Camera-type eye (tissue), 1 donor: ENCODE measurements around the gene TAL2. TPM values are rescaled to one million over a fixed set of nuclear protein-coding genes. Genes with fewer than 3 reads are reported as not detected.

Experiments used
- total RNA-seq: library from RNA; depleted of rRNA; stranded (reverse); fragments of >200 nt; gene quantifications from one replicate; pipeline ENCODE4 v1.2.3, GENCODE V29; 2014

TAL2 gene
- 12.0 TPM for total RNA-seq

GRCh38 chr9:105662184-105663104 lies at the start of gene TAL2:
TSS of gene TAL2 (plus strand) at chr9:105662457. CDS start at chr9:105662497, 40 bp downstream.

DNA sequence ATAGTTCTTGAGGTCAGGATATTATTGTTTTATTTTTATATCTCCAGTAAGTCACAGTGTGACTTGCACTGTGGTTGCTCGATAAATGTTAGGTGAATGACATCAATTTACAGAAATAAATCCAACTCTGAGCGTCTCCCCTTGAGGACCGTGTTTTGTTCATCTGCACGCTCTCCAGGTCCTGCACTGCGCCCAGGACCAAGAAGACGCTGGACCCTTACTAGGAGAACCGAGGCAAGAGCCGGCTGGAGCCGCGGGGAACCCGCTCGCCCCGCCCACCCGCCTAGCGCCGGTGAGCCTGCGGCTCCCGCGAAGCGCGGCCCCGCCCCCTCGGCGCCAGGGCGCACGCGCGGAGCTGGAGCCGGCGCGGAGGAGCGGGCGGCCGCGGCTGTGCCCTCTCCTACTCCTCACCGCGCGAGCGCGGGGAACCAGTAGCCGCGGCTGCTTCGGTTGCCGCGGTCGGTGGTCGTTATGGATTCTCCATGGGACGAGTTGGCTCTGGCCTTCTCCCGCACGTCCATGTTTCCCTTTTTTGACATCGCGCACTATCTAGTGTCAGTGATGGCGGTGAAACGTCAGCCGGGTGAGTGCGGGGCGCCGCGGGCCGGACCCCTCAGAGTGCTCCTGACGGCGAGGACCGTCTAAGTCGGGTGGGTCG lies 32.1 kb downstream of the TAL2 start, which contains the start of gene TMEM38B:
TSS of gene TMEM38B (plus strand) at position 352 of the 658 bp plus-strand sequence. CDS start at position 472, 120 bp downstream.

Other genes with a start within 250 kb of the TAL2 start
- 43.7 TPM for gene FSD1L, start 214.4 kb upstream of the TAL2 start, total RNA-seq
- gene FKTN, start 104.3 kb upstream of the TAL2 start, total RNA-seq, result 50.1 TPM
- 31.1 TPM for gene TMEM38B, start 32.1 kb downstream of the TAL2 start, total RNA-seq